ENCODE results near the gene AGK. TPM values are rescaled to one million over a fixed set of nuclear protein-coding genes. Genes with fewer than 3 reads are reported as not detected.
"Not testable (repeated sequence)": the region's sequence is repeated elsewhere in the genome, so short reads cannot be mapped to it uniquely, and the experiment has no call there.

The AGK gene
- total and polyA plus RNA-seq, 12 donors = 17.7 to 45.1 (median 38.3) TPM

GRCh38 chr7:141688043-141688442 lies 136.8 kb downstream of the AGK start:
- no peak overlapping the region for H3K4me3 ChIP-seq
- intact Hi-C loops (cut with DNase I) = no loop called here
- no peak for DNase-seq
- 91 to 93% methylated on average over 5 of the region's 5 CpGs for WGBS, 2 donors
- no peak overlapping the region for H3K27ac ChIP-seq
- no peaks in the 10 kb centered on the region for H3K9me3 ChIP-seq
- peaks cover 0 to 28% (median 8%) of the 10 kb centered on the region in 9 donors for H3K4me1 ChIP-seq
- ATAC-seq = no peak
- no peaks in the 10 kb centered on the region for H3K27me3 ChIP-seq
- no peak for TF ChIP-seq CTCF (IDR thresholded peaks at IDR 0.05)
- peaks cover 0 to 38% (median 19%) of the 10 kb centered on the region in 9 donors for H3K36me3 ChIP-seq

GRCh38 chr7:141689072-141689825 lies 138.0 kb downstream of the AGK start:
- peaks cover 0 to 33% (median 8%) of the 10 kb centered on the region in 9 donors for H3K4me1 ChIP-seq
- H3K9me3 ChIP-seq; ATAC-seq; intact Hi-C loops (cut with DNase I); DNase-seq; H3K4me3 ChIP-seq; H3K27ac ChIP-seq; H3K27me3 ChIP-seq: not testable (repeated sequence)
- H3K36me3 ChIP-seq = peaks cover 0 to 27% (median 11%) of the 10 kb centered on the region in 9 donors
- WGBS, 2 donors = 95 to 96% methylated on average over 3 of the region's 3 CpGs

GRCh38 chr7:141691540-141691939 lies 140.3 kb downstream of the AGK start:
- no peak overlapping the region for H3K4me3 ChIP-seq
- no peaks in the 10 kb centered on the region for H3K27me3 ChIP-seq
- ATAC-seq (no peak), DNase-seq (no peak)
- intact Hi-C loops (cut with DNase I) = no loop called here
- no peak for TF ChIP-seq CTCF (IDR thresholded peaks at IDR 0.05)
- no peak overlapping the region for H3K27ac ChIP-seq
- 74 to 79% methylated on average over 3 of the region's 3 CpGs for WGBS, 2 donors
- no peaks in the 10 kb centered on the region for H3K9me3 ChIP-seq
- H3K36me3 ChIP-seq = peaks cover 0 to 5% (median 0%) of the 10 kb centered on the region in 9 donors
- peaks cover 0 to 38% (median 17%) of the 10 kb centered on the region in 9 donors for H3K4me1 ChIP-seq

- ATAC-seq (no peak), DNase-seq (no peak)
- intact Hi-C loops (cut with DNase I) = no loop called here
- peaks cover 0 to 38% (median 21%) of the 10 kb centered on the region in 9 donors for H3K4me1 ChIP-seq
- H3K9me3 ChIP-seq = no peaks in the 10 kb centered on the region
- no peak overlapping the region for H3K27ac ChIP-seq
- H3K27me3 ChIP-seq = no peaks in the 10 kb centered on the region
- 82 to 85% methylated on average over 4 of the region's 4 CpGs for WGBS, 2 donors
- H3K36me3 ChIP-seq = peaks cover 0 to 5% (median 0%) of the 10 kb centered on the region in 9 donors
- no peak for TF ChIP-seq CTCF (IDR thresholded peaks at IDR 0.05)
- no peak overlapping the region for H3K4me3 ChIP-seq
Observed at GRCh38 chr7:141691961-141692360, 140.8 kb downstream of the AGK start.

GRCh38 chr7:141693082-141693481 lies 141.9 kb downstream of the AGK start:
- TF ChIP-seq CTCF (IDR thresholded peaks at IDR 0.05) = no peak
- Histone ChIP-seq H3K36me3 (peaks cover 0 to 5% (median 0%) of the 10 kb centered on the region in 9 donors), H3K4me1 (peaks cover 0 to 39% (median 25%) of the 10 kb centered on the region in 9 donors), H3K27ac (no peak overlapping the region), H3K4me3 (no peak overlapping the region), H3K9me3 (no peaks in the 10 kb centered on the region), H3K27me3 (no peaks in the 10 kb centered on the region)
- DNase-seq = no peak
- 89 to 92% methylated on average over 3 of the region's 3 CpGs for whole genome bisulfite sequencing, 2 donors
- ATAC-seq = no peak
- intact Hi-C loops (cut with DNase I) = no loop called here

Measured in heart right ventricle (tissue), 16 donors.